Fibroblast of the aortic adventitia (primary cell): ENCODE data around the gene CBFA2T3. TPM values are rescaled to one million over a fixed set of nuclear protein-coding genes. Genes with fewer than 3 reads are reported as not detected.
"Not testable (repeated sequence)": the region's sequence is repeated elsewhere in the genome, so short reads cannot be mapped to it uniquely, and the experiment has no call there.

Experiments used
- DNase-seq: peaks from one replicate; pipeline ENCODE4 v3.0.0-alpha.2; 2010; ENCODE audit warnings: low read depth
- H3K4me3 ChIP-seq: 2 replicates; pipeline ENCODE4 v1.5.1; 2011; ENCODE audit warnings: low read depth, mild to moderate bottlenecking, control low read depth, low read length, moderate library complexity
- CTCF ChIP-seq: IDR thresholded peaks from 2 replicates; pipeline ENCODE4 v1.5.1; 2011; ENCODE audit warnings: mild to moderate bottlenecking, low read length, control low read depth, inconsistent platforms; ENCODE audit not compliant: insufficient read depth
- total RNA-seq: library from RNA; depleted of rRNA; stranded (reverse); fragments of >200 nt; gene quantifications from 2 replicates; pipeline ENCODE4 v1.2.3, GENCODE V29; 2012; ENCODE audit warnings: low replicate concordance

The CBFA2T3 gene
- total RNA-seq, 1 donor = not detected

DNA sequence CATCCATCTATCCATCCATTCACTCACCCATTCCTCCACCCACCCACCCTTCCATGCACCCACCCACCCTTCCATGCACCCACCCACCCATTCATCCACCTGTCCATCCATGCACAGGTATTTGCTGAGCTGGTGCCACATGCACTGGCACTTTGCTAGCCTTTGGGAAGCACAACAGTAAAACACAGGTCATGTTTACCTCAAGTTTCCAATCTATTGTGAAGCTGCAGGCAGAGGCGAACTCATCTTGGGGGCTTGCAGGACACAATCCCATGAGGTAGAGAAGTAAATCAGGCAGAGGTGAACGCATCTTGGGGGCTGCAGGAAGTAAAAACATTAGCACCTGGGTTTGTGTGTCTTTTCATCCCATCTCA lies 35.6 kb upstream of the CBFA2T3 start:
- H3K4me3 ChIP-seq = no peak overlapping the region
- no peak for DNase-seq
- TF ChIP-seq CTCF = no peak

DNA sequence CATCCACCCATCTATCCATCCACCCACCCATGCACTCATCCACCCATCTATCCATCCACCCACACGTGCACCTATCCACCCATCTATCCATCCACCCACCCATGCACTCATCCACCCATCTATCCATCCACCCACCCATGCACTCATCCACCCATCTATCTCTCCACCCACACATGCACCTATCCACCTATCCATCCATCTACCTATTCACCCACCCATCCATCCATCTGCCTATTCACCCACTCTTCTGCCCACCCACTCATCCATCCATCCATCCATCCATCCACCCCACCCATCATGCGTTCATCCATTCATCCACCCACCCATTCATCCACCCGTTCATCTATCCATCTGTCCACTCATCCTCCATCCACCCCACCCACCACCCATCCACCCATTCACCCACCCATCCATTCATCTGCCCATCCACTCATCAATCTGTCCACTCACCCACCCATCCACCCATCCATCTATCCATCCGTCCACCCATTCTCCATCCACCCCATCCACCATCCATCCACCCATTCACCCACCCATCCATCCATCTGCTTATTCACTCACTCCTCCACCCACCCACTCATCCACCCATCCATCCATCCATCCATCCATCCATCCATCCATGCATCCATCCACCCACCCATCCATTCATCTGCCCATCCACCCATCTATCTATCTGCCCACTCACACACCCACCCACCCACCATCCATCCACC lies 35.1 kb upstream of the CBFA2T3 start:
- no peak for TF ChIP-seq CTCF
- no peak overlapping the region for H3K4me3 ChIP-seq
- DNase-seq = no peak

GRCh38 chr16:89010210-89010925 lies 33.4 kb upstream of the CBFA2T3 start:
- TF ChIP-seq CTCF = no peak
- H3K4me3 ChIP-seq = no peak overlapping the region
- no peak for DNase-seq

- no peak overlapping the region for H3K4me3 ChIP-seq
- peak; percentile 21 for DNase-seq
- TF ChIP-seq CTCF = no peak
Measured at GRCh38 chr16:89009343-89010209, 32.6 kb upstream of the CBFA2T3 start.

DNA sequence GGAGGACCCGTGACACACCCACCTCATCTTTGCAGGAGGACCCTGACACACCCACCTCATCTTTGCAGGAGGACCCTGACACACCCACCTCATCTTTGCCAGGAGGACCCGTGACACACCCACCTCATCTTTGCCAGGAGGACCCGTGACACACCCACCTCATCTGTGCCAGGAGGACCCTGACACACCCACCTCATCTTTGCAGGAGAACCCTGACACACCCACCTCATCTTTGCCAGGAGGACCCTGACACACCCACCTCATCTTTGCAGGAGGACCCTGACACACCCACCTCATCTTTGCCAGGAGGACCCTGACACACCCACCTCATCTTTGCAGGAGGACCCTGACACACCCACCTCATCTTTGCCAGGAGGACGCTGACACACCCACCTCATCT lies 31.8 kb upstream of the CBFA2T3 start:
- DNase-seq, H3K4me3 ChIP-seq: not testable (repeated sequence)

GRCh38 chr16:89007371-89008249 lies 30.6 kb upstream of the CBFA2T3 start:
- no peak overlapping the region for H3K4me3 ChIP-seq
- no peak for DNase-seq
- no peak for TF ChIP-seq CTCF
